ENCODE results near the gene DPYSL3.
A peak's percentile ranks its signal among the peaks of the same experiment; 100 is the strongest.

The DPYSL3 gene

GRCh38 chr5:147472664-147473475, 37.0 kb downstream of the DPYSL3 start:
- no peak for DNase-seq (ENCODE audit: low spot score)

GRCh38 chr5:147467973-147468508, 41.8 kb downstream of the DPYSL3 start:
- DNase-seq (ENCODE audit: low spot score): no peak

GRCh38 chr5:147466360-147466980, 43.4 kb downstream of the DPYSL3 start:
- no peak for DNase-seq (ENCODE audit: low spot score)

DNA sequence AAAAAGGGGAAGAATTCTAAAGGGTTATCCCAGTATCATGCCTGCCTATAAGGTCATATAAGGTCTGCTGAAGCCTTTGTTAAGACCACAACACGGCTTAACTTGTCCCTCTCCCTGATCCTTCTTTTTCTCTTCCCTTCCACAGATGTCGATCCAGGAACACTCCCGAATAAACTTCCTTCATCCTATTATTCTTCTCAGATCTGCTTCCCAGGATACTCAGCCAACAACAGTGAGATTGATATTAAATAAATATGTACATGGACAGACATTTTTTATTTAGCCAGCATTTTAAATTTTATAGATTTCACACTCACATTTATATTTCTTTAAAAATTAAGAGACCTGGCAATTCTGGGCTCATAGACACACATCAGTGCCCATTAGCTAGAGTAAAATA, 44.1 kb downstream of the DPYSL3 start:
- DNase-seq (ENCODE audit: low spot score): no peak

- no peak for DNase-seq (ENCODE audit: low spot score)
These were observed 45.7 kb downstream of the DPYSL3 start for GRCh38 chr5:147464211-147464610.

DNA sequence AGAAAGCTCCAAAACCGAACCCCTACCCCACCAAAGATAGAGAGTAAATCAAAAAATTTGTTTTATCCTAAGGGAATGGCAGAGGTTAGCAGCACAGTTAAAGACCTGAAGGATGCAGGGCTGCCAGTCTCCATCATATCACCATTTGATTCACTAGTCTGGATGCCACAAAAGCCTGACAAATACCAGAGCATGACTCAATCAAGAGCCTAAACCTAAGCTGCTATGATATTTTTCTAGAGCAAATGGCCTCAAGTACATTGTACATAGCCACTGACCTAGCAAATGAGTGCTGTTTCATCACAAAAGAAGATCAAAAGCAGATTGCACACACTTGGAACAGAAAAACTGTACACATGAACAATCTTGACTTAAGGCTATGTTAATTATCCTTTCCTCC, 48.0 kb downstream of the DPYSL3 start:
- no peak for DNase-seq (ENCODE audit: low spot score)

DNA sequence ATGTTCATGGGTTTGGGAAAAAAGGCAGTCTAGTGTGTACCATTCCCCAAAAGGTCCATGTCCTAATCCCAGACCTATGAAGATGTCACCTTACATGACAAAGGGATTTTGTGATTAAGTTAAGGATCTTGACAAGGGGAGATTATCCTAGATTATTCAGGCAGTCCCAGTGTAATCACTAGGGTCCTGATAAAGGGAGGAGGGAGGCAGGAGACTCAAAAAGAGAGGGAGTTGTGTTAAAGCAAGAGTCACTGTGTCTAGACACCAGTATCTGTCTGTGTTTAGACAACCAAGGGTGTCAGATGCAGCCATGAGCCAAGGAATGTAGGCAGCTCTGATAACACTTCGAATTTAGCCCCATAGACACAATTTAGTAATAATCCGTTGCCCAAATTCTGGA, 49.5 kb downstream of the DPYSL3 start:
- DNase-seq (ENCODE audit: low spot score): no peak

GRCh38 chr5:147458581-147458980, 51.3 kb downstream of the DPYSL3 start:
- DNase-seq (ENCODE audit: low spot score): no peak

DNA sequence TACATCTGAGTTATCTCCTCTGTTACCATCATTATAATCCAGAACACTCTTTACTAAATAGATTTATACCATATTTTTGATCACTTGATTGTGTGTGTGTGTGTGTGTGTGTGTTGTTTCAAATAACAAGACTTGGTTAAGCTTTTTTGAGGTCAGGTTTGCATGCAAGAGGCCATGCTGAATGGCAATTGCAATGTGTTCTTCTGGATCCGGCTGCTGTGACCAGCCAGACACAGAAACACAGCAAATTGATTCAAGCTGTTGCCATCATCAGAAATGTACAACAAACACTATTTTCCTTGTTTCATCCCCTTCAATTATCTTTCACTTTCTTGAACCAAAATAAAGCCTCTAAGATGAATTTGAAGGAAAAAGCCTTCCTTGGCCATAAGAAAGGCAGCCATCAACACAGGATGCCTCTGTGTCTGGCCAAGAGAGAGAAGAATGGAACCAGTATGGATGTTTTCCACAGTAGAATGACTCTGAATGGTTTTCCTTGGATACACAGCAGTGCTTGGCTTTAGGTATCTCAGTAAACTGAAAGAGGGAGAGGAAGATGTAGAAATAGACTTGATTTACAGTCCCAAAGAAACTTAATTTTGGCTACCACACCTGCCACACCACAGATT, 53.9 kb downstream of the DPYSL3 start:
- DNase-seq (ENCODE audit: low spot score): no peak

GRCh38 chr5:147454996-147455677, 54.7 kb downstream of the DPYSL3 start:
- no peak for DNase-seq (ENCODE audit: low spot score)

- peak; percentile 52 for DNase-seq (ENCODE audit: low spot score)
These were observed 55.7 kb downstream of the DPYSL3 start for GRCh38 chr5:147453875-147454814.

DNA sequence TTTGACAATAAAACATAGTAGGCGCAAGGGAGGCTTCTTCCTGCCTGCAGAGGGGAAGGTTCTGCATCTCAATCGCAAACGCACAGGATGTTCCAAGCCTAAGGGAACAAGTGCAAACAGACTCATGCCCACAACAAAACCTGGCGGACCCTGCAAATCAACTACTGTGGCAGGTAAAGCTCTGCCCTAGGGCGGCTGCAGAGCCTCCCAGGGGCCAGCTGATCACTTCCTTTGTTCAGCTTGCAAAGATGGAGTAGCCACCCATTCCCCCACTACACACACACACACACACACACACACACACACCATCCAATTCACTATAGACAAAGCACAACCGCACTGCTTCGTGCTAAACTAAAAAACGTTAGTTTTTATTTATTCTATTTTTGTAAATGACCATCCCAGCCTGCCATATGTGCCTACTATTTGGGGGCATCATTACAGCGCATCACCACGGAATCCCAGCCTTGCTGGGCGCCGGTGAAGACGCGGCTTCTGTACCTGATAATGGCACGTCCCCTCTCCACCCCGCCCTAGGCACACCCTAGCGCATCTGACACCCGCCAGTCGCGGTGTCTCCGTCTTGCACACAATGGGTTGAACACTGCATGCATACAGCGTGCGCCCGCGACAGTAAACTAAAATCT, 57.6 kb downstream of the DPYSL3 start:
- no peak for DNase-seq (ENCODE audit: low spot score)

DNA sequence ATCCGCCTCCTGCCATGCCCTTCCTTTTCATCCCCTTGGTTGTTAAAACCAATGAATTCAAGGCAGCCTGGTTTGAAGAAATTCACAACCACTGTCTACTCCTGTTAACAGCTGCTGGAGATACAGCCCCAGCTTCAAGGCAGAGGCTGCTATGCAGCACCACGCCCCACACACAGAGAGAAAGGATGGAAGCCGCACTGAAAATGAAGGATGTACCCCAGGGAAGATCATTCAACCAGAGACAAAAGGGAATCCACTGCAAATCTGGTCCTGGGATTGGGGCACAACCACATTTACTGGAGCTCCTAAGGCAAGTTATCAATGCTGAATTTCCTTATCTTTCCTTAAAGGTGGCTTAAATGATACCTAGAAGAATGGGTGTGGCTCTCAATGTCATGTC, 58.7 kb downstream of the DPYSL3 start:
- no peak for DNase-seq (ENCODE audit: low spot score)

DNA sequence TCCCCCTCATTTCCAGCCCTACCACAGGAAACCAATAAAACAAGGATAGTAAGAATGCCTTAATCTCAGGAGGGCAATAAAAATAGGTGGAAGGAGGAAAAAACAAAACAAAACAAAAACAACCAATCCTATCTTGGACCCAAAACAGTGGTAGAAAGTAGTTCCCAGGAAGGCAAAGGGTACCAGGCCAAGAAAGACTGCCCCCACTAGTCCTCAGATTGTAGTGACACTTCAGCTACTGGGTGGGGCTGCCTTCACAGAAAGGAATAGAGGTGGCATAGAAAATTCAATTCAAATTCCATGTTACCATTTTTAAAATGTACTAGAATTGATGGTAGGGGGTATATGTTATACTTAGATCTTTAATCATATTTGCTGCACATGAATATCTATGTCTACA, 59.3 kb downstream of the DPYSL3 start:
- no peak for DNase-seq (ENCODE audit: low spot score)

- DNase-seq (ENCODE audit: low spot score): no peak
These were observed 61.1 kb downstream of the DPYSL3 start for GRCh38 chr5:147448766-147449165.

DNA sequence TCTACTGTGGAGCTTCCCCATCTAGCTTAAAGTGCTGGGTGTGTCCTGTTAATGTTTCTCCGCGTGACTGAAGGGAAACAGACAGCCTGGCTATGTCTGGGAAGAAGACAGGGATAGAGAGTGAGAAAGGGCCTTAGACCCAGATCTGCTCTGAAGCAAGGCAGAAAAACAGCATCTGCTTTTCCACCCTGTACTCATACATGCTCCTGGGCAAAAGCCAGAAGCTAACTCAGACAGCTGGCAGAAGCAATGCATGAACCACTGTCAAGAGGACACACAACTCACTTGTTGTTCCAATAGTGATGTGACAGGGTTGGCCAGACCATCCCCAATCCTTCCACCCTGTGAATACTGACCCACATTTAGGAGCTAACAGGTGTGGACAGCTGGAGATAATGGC, 63.3 kb downstream of the DPYSL3 start:
- no peak for DNase-seq (ENCODE audit: low spot score)

DNA sequence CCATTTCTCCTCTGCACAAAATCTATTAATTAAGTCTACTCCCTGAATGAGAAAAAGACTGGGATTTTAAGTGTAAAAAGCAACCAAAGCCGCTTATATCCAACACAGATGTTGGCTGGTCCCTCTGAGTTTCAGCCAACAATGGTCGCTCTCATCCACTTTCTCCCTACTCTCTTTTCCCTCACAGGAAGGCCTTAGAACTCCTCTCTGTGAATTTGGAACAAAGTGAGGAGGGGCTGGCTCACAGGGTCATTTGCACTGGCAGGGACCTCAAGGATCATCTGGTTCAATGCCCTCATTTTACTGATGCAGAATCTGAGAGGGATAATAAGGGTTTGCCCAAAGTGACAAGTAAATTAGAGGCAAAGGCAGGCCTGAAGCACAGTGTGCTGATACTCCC, 64.0 kb downstream of the DPYSL3 start:
- no peak for DNase-seq (ENCODE audit: low spot score)

DNA sequence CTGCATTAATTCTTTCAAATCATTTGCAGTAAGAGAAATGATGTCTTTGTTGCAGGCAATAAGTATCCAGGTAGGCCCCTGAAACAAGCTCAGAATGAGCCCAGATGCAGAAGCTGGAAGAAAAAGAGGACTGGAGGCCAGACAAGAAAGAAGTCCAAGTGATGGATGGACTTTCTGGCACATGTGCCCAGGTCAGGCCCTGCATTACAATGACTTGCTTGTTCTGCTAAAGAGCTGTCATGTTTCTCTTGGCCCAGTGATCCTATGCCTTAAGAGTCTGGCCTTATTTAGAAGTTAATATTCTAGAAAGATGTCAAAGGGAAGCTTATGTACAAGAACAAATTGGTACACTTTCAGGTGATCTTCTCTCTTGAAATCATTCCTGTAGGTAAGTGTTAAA, 64.8 kb downstream of the DPYSL3 start:
- no peak for DNase-seq (ENCODE audit: low spot score)

DNA sequence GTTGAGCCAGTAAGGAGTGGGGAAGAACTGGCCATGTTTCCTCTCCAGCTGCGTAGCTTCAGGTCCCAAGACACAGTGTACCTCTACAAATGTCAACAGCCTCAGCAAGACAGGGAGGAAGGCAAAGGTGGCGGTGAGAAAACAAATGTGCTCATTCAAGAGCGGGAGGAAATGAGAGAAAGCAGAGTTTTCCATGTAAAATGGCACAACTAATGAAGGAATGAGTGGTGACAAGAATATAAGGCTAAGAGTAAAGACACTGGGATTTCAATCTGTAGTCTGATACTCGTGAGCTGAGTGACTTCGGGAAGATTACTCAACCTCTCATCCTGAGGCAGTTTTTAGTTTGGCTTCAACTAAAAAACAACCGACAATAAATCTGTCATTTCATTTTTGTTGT, 67.6 kb downstream of the DPYSL3 start:
- no peak for DNase-seq (ENCODE audit: low spot score)

DNA sequence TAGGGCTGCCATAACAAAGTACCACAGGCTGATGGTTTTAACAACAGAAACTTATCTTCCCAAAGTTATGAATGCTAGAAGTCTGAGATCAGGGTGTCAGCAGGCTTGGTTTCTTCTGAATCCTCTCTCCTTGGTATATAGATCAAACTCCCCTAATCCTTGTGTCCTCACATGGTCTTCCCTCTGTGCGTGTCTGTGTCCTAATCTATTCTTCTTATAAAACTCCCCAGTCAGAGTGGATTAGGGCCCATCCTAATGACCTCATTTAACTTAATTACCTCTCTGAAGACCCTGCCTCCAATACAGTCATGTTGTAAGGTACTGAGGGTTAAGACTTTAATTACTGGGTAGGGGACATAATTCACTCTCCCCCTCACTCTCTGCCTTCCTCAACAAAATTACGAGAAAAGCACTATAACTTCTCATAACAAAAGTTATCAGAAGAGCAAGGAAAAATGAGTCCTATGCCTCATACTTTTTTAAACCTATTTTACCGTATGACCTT, 68.6 kb downstream of the DPYSL3 start:
- DNase-seq (ENCODE audit: low spot score): no peak

GRCh38 chr5:147439254-147439653, 70.6 kb downstream of the DPYSL3 start:
- DNase-seq (ENCODE audit: low spot score): no peak
